ENCODE results near the gene ARID5B.

- TF ChIP-seq POLR2A (IDR thresholded peaks at IDR 0.05) (no peak), CTCF (IDR thresholded peaks at IDR 0.05) (no peak)
These were observed 33.6 kb downstream of the ARID5B start for GRCh38 chr10:61935077-61935476.
